ENCODE data around the gene RABIF. TPM values are rescaled to one million over a fixed set of nuclear protein-coding genes. Genes with fewer than 3 reads are reported as not detected.

RABIF gene
- total and polyA plus RNA-seq, 2 donors (not counting 1 experiment from before 2014, with no cell fraction given): 8.2 to 14.2 TPM

GRCh38 chr1:202843081-202843480 is 45.9 kb downstream of the RABIF start:
- DNase-seq (no peak), ATAC-seq (ENCODE audit: low read depth) (no peak)
- 95% methylated on average over 10 of the region's 11 CpGs for WGBS (ENCODE audit: insufficient coverage)
- Mint-ChIP-seq H3K27me3 (peaks cover 3% of the 10 kb centered on the region), H3K9me3 (ENCODE audit: insufficient read depth) (no peaks in the 10 kb centered on the region), H3K4me3 (no peak overlapping the region), H3K27ac (no peak overlapping the region), H3K4me1 (peaks cover 3% of the 10 kb centered on the region)
- no peaks in the 10 kb centered on the region for H3K9me3 ChIP-seq (ENCODE audit: control extremely low read depth in 1 of 3, control insufficient read depth in 2 of 3, insufficient read depth in 1 of 3, low read length in 2 of 3)
- ChIA-PET CTCF (no interaction called here), POLR2A (no interaction called here)
- no peaks in the 10 kb centered on the region for H4K20me1 ChIP-seq (ENCODE audit: control insufficient read depth, insufficient read depth, low read length, poor library complexity, severe bottlenecking)
- TF ChIP-seq EZH2 (IDR thresholded peaks at IDR 0.05; ENCODE audit: borderline replicate concordance, insufficient read depth, low read depth, low read length, poor library complexity, severe bottlenecking) (no peak), CTCF (IDR thresholded peaks at IDR 0.05) (no peak)
- H3K4me3 ChIP-seq (ENCODE audit: control extremely low read depth in 1 of 5, extremely low read depth in 1 of 5, insufficient read depth in 1 of 5, low read depth in 2 of 5, low read length in 4 of 5): no peak overlapping the region
- H3K36me3 ChIP-seq (replicated peaks in 1 of 2; ENCODE audit: control extremely low read depth in 1 of 2, control insufficient read depth in 1 of 2, extremely low read depth in 1 of 2, insufficient read depth in 2 of 2, low read length in 1 of 2): no peaks in the 10 kb centered on the region
- H3K4me2 ChIP-seq (replicated peaks; ENCODE audit: low read depth, low read length, poor library complexity, severe bottlenecking): no peak overlapping the region
- H3K9ac ChIP-seq (ENCODE audit: low read length): no peak overlapping the region
- no peak overlapping the region for H3K27ac ChIP-seq (ENCODE audit: low read length in 2 of 2)
- no peaks in the 10 kb centered on the region for H3K27me3 ChIP-seq (replicated peaks in 1 of 4; ENCODE audit: control extremely low read depth in 1 of 4, control insufficient read depth in 3 of 4, insufficient read depth in 4 of 4, low read length in 3 of 4)
- intact Hi-C loops (cut with micrococcal nuclease): no loop called here
- H3K4me1 ChIP-seq (ENCODE audit: control insufficient read depth in 2 of 2, insufficient read depth in 2 of 2, low read length in 2 of 2): peaks cover 0 to 8% of the 10 kb centered on the region in 2 donors
- H2AFZ ChIP-seq (ENCODE audit: insufficient read depth, low read depth, low read length, poor library complexity, severe bottlenecking): no peak overlapping the region
- no peaks in the 10 kb centered on the region for H3K79me2 ChIP-seq (ENCODE audit: control insufficient read depth, insufficient read depth, low read length)

GRCh38 chr1:202837746-202838262 is 51.1 kb downstream of the RABIF start:
- POLR2A ChIA-PET: no interaction called here
- peaks cover 22% of the 10 kb centered on the region for H3K4me1 Mint-ChIP-seq

More at GRCh38 chr1:202837746-202838262, 51.1 kb downstream of the RABIF start:
- Mint-ChIP-seq H3K4me3 (no peak overlapping the region), H3K27ac (no peak overlapping the region), H3K27me3 (peaks cover 8% of the 10 kb centered on the region), H3K9me3 (ENCODE audit: insufficient read depth) (no peaks in the 10 kb centered on the region)
- Histone ChIP-seq H3K27ac (ENCODE audit: low read length in 2 of 2) (no peak overlapping the region), H3K4me2 (replicated peaks; ENCODE audit: low read depth, low read length, poor library complexity, severe bottlenecking) (no peak overlapping the region), H3K9me3 (ENCODE audit: control extremely low read depth in 1 of 3, control insufficient read depth in 2 of 3, insufficient read depth in 1 of 3, low read length in 2 of 3) (no peaks in the 10 kb centered on the region), H3K27me3 (replicated peaks in 1 of 4; ENCODE audit: control extremely low read depth in 1 of 4, control insufficient read depth in 3 of 4, insufficient read depth in 4 of 4, low read length in 3 of 4) (peaks cover 0 to 4% (median 0%) of the 10 kb centered on the region in 4 experiments), H3K4me1 (ENCODE audit: control insufficient read depth in 2 of 2, insufficient read depth in 2 of 2, low read length in 2 of 2) (peaks cover 19 to 29% of the 10 kb centered on the region in 2 donors), H3K79me2 (ENCODE audit: control insufficient read depth, insufficient read depth, low read length) (no peaks in the 10 kb centered on the region), H2AFZ (ENCODE audit: insufficient read depth, low read depth, low read length, poor library complexity, severe bottlenecking) (no peak overlapping the region), H3K9ac (ENCODE audit: low read length) (no peak overlapping the region), H3K4me3 (ENCODE audit: control extremely low read depth in 1 of 5, extremely low read depth in 1 of 5, insufficient read depth in 1 of 5, low read depth in 2 of 5, low read length in 4 of 5) (no peak overlapping the region), H4K20me1 (ENCODE audit: control insufficient read depth, insufficient read depth, low read length, poor library complexity, severe bottlenecking) (no peaks in the 10 kb centered on the region), H3K36me3 (replicated peaks in 1 of 2; ENCODE audit: control extremely low read depth in 1 of 2, control insufficient read depth in 1 of 2, extremely low read depth in 1 of 2, insufficient read depth in 2 of 2, low read length in 1 of 2) (no peaks in the 10 kb centered on the region)
- CTCF ChIA-PET: no interaction called here
- ATAC-seq (ENCODE audit: low read depth) (no peak), DNase-seq (no peak)
- intact Hi-C loops (cut with micrococcal nuclease): no loop called here
- WGBS (ENCODE audit: insufficient coverage): 89% methylated on average over 1 of the region's 5 CpGs
- TF ChIP-seq CTCF (IDR thresholded peaks at IDR 0.05): no peak
- no peak for TF ChIP-seq EZH2 (IDR thresholded peaks at IDR 0.05; ENCODE audit: borderline replicate concordance, insufficient read depth, low read depth, low read length, poor library complexity, severe bottlenecking)

All from B cell (primary cell).